ENCODE results near the gene ANKS1B.

DNA sequence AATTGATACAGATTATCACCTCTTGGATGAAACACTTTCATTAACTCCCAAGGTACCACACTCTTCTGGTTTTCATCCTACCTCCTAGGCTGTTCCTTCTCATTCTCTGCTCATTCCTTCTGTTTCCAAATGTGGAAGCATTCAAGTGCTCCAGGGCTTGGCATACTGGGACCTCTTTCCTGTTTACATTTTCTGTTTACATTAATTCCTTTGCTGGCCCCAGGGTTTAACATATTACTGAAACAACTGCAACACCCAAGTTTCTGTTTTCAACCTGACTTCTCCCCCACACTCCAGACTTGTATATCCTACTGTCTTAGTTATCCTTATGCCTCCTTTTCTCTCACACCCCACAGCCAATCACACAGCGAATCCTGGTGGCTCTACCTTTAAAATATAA lies 723.5 kb downstream of the ANKS1B start:
- TF ChIP-seq POLR2A (IDR thresholded peaks at IDR 0.05; ENCODE audit: low read length) (no peak), GATA1 (IDR thresholded peaks at IDR 0.05; ENCODE audit: low read depth, low read length) (no peak)

All from erythroblast (primary cell).